NCI-H1694 treated with DMSO at 0.1 percent for 48 hours (cell line): ENCODE measurements around the gene STK39.

ENCODE experiments used
- DNase-seq: peaks from one replicate; lab custom pipeline; 2025; lab: John Stamatoyannopoulos, UW

STK39 gene

GRCh38 chr2:168183308-168183997 lies 63.9 kb downstream of the STK39 start:
- DNase-seq, result no peak

- DNase-seq, result no peak
Measured at GRCh38 chr2:168182550-168183249, 64.7 kb downstream of the STK39 start.

GRCh38 chr2:168181825-168182224 lies 65.6 kb downstream of the STK39 start:
- no peak for DNase-seq

GRCh38 chr2:168180914-168181313 lies 66.5 kb downstream of the STK39 start:
- no peak for DNase-seq

- DNase-seq, result no peak
Measured at GRCh38 chr2:168180483-168180882, 66.9 kb downstream of the STK39 start.

GRCh38 chr2:168179592-168179991 lies 67.8 kb downstream of the STK39 start:
- no peak for DNase-seq

- DNase-seq, result no peak
Measured at GRCh38 chr2:168178520-168179324, 68.7 kb downstream of the STK39 start.

- DNase-seq, result no peak
Measured at GRCh38 chr2:168176402-168176801, 71.0 kb downstream of the STK39 start.

GRCh38 chr2:168175469-168175868 lies 71.9 kb downstream of the STK39 start:
- no peak for DNase-seq

- no peak for DNase-seq
Measured at GRCh38 chr2:168174756-168175155, 72.6 kb downstream of the STK39 start.

GRCh38 chr2:168172071-168172470 lies 75.3 kb downstream of the STK39 start:
- DNase-seq, result no peak

- no peak for DNase-seq
Measured at GRCh38 chr2:168171059-168171762, 76.2 kb downstream of the STK39 start.

GRCh38 chr2:168169097-168169745 lies 78.2 kb downstream of the STK39 start:
- DNase-seq, result no peak

- no peak for DNase-seq
Measured at GRCh38 chr2:168167511-168168263, 79.7 kb downstream of the STK39 start.

GRCh38 chr2:168166902-168167510 lies 80.4 kb downstream of the STK39 start:
- DNase-seq, result no peak

GRCh38 chr2:168165985-168166901 lies 81.2 kb downstream of the STK39 start:
- DNase-seq, result no peak

GRCh38 chr2:168165397-168165796 lies 82.0 kb downstream of the STK39 start:
- DNase-seq, result no peak

- DNase-seq, result no peak
Measured at GRCh38 chr2:168160897-168161296, 86.5 kb downstream of the STK39 start.
